ENCODE results near the gene GPR158. TPM values are rescaled to one million over a fixed set of nuclear protein-coding genes. Genes with fewer than 3 reads are reported as not detected.

GPR158 gene
- total and polyA plus RNA-seq, 2 of the 8 experiments (the other 6 are each of a cell fraction or from before 2014, with no cell fraction given), result 0.14 to 0.78 TPM

- TF ChIP-seq CBX8 (IDR thresholded peaks at IDR 0.05; ENCODE audit: borderline replicate concordance, low read depth, low read length), result no peak
- TF ChIP-seq SAP30 (IDR thresholded peaks at IDR 0.05; ENCODE audit: insufficient read depth, insufficient replicate concordance, low read length), result no peak
- TF ChIP-seq BRCA1 (IDR thresholded peaks at IDR 0.05; ENCODE audit: low read depth, low read length), result no peak
- no peak for TF ChIP-seq MAX (IDR thresholded peaks at IDR 0.05)
Observed at GRCh38 chr10:25297466-25297865, 122.7 kb downstream of the GPR158 start (continued).
